Fibroblast of mammary gland (primary cell): ENCODE data around the gene NEURL1.
"Not testable (repeated sequence)": the region's sequence is repeated elsewhere in the genome, so short reads cannot be mapped to it uniquely, and the experiment has no call there.

ENCODE experiments used
- DNase-seq: peaks from one replicate; pipeline ENCODE4 v3.0.0-alpha.2; 2010; ENCODE audit warnings: low read depth
- H3K4me3 ChIP-seq: 2 replicates; pipeline ENCODE4 v1.5.1; 2011; ENCODE audit warnings: low read depth, mild to moderate bottlenecking, low read length, moderate library complexity; ENCODE audit not compliant: control insufficient read depth
- TF ChIP-seq, protein P1 (sequence below): conservative IDR thresholded peaks from 2 replicates; pipeline ENCODE4 v1.5.1; 2011; ENCODE audit warnings: low read depth, low read length, inconsistent platforms; ENCODE audit not compliant: control insufficient read depth, insufficient read depth

NEURL1 gene

DNA sequence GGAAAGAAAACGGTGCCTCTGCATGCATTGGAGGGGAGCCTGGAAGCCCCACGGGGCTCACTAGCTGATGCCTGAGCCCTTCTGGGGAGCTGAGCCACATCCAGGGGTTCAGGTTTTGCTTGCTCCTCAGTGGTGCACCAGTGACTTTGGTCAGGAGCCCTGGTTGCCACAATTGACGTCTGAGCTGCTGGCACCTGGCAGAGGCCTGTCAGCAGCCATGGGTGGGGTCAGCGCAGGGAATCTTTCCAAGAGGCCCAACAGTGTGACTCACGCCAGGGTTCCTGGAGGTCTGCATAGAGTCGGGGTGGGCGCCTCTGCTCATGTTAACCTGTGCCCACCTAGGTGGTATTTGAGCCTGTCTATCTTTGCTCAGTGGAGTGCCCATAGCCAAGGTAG, 138.7 kb downstream of the NEURL1 start:
- DNase-seq: peak; percentile 45
- H3K4me3 ChIP-seq: no peak overlapping the region
- TF ChIP-seq, protein P1, sequence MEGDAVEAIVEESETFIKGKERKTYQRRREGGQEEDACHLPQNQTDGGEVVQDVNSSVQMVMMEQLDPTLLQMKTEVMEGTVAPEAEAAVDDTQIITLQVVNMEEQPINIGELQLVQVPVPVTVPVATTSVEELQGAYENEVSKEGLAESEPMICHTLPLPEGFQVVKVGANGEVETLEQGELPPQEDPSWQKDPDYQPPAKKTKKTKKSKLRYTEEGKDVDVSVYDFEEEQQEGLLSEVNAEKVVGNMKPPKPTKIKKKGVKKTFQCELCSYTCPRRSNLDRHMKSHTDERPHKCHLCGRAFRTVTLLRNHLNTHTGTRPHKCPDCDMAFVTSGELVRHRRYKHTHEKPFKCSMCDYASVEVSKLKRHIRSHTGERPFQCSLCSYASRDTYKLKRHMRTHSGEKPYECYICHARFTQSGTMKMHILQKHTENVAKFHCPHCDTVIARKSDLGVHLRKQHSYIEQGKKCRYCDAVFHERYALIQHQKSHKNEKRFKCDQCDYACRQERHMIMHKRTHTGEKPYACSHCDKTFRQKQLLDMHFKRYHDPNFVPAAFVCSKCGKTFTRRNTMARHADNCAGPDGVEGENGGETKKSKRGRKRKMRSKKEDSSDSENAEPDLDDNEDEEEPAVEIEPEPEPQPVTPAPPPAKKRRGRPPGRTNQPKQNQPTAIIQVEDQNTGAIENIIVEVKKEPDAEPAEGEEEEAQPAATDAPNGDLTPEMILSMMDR: no peak

- not testable (repeated sequence) for DNase-seq, H3K4me3 ChIP-seq
Observed at GRCh38 chr10:103632871-103633270, 139.4 kb downstream of the NEURL1 start.

GRCh38 chr10:103633846-103634245, 140.3 kb downstream of the NEURL1 start:
- no peak for DNase-seq
- no peak overlapping the region for H3K4me3 ChIP-seq
- TF ChIP-seq, protein P1: no peak

DNA sequence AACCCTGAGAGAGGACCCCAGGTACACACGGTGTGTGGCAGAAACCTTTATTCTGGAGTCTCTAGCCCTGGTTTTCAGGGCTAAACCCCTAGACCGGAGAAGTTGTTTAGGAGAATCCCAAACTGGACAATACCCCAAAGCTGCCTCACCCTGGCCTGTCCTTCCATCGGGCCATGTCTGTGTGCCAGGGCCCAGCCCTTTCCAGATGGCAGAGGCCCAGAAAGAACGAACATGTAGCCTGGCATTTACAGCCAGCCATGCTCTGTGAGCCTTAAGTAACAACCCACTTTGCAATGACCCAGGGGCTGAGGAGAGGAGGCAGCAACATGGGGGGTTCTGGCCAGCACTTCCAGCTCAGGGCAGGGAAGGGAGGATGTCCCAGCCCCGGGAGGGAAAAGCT, 142.1 kb downstream of the NEURL1 start:
- TF ChIP-seq, protein P1: no peak
- no peak overlapping the region for H3K4me3 ChIP-seq
- no peak for DNase-seq

GRCh38 chr10:103636492-103636891, 143.0 kb downstream of the NEURL1 start:
- no peak overlapping the region for H3K4me3 ChIP-seq

GRCh38 chr10:103637011-103637410, 143.5 kb downstream of the NEURL1 start:
- peak; percentile 45 for DNase-seq
- no peak overlapping the region for H3K4me3 ChIP-seq
- TF ChIP-seq, protein P1: no peak

More at GRCh38 chr10:103636492-103636891, 143.0 kb downstream of the NEURL1 start:
- TF ChIP-seq, protein P1: no peak
- no peak for DNase-seq

DNA sequence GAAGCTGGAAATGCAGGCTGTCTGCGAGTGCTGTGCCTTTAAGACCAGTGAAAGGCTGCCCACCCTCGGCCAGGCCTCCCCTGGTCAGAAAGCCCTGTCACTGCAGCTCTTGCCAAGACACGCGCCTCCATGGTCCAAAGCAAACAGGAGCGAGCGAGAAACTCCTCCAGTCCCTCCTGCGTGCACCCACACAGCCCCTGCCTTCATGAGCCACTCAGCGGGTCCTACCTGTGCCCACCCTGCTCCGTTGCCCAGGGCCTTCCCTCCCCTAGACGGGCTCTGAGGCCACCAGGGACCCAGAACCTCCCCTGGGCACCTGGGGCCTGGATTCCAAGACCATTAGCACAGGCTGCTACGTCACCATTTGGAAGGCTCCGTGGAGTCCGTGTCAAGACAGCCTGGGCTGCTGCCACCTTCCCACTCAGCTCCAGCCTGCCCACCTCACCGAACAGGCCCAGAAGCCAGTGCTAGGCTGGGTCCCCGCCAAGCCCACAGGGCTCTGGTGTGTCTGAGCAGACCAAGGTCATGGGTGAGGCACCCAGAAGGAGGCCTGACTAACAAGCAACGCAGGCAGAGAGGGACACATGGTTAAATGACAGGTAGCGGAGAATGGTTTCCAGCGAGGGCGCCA, 144.5 kb downstream of the NEURL1 start:
- TF ChIP-seq, protein P1: no peak
- peak; percentile 94 for DNase-seq
- H3K4me3 ChIP-seq: no peak overlapping the region
